ENCODE results near the gene PDK4. TPM values are rescaled to one million over a fixed set of nuclear protein-coding genes. Genes with fewer than 3 reads are reported as not detected.

PDK4 gene
- total RNA-seq, 1 donor from 2014 or later = 1.5 TPM

Other genes with a start within 250 kb of the PDK4 start
- gene PON3, start 200.1 kb downstream of the PDK4 start, total RNA-seq = 2.0 TPM
- 35.3 TPM for gene PON2, start 161.5 kb downstream of the PDK4 start, total RNA-seq
- gene ASB4, start 110.6 kb downstream of the PDK4 start, total RNA-seq = not detected
- gene DYNC1I1, start 176.0 kb upstream of the PDK4 start, total RNA-seq = 7.4 TPM

All from esophagus mucosa (tissue), 1 donor.